HG03039 (cell line): ENCODE measurements around the gene IGF1R.

Source experiments
- ATAC-seq: cut with Tn5 transposase; IDR thresholded peaks from one replicate; pipeline ENCODE4 v1.9.1; 2021; ENCODE audit warnings: mild to moderate bottlenecking, moderate library complexity; ENCODE audit not compliant: unreplicated experiment

IGF1R gene

DNA sequence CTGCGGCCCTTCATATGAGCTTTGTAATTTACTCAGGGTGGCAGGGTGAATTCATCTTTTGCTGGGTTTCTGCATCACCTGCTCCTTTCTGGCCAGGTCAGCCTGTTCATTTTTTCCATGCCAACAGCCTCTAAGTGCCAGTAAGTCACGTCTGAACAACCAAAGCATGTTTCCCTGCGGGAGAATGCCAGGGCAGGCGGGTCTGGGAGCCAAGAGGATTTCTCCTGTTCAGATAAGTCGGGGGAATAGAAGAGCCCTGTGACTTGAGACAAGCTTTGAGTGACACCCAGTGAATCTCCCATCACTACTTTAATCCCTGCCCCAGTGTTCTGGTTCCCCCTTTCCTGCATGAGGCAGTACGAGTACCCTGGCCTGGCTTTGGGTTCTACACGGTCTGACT lies 206.2 kb downstream of the IGF1R start:
- ATAC-seq: no peak

DNA sequence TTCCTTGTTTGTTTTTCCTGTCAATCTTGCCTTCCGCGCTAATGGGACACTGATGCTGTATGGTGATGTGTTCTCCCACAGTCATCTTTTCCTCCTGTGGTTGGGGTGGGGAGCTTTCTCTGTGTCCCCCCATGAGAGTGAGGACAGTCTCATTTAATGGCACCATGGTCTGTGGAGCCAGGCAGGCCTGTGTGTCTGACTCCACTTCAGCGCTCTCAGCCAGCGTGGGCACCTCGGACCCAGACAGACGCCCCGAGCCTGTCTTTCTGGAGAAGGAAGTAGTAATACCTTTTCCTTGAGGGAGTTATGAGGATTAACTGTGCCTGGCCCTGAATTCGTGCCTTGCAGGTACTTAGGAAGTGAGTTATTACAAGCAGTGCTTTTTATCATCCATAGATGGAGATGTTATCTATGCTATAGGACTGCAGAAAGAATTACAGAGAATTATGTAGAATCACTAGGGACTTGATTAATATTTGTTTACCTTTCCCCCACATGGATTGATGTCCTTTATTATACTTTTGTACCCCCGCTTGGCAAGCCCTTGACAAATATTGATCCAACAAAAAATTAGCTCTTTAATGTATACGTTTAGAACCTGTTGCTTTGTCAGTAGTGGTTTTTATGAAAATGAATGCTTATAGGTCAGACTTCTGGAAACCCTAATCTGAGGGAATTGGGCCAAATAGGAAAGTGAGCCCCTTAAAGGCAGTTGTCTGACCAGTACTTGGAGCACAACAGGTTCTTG lies 206.9 kb downstream of the IGF1R start:
- ATAC-seq: no peak

DNA sequence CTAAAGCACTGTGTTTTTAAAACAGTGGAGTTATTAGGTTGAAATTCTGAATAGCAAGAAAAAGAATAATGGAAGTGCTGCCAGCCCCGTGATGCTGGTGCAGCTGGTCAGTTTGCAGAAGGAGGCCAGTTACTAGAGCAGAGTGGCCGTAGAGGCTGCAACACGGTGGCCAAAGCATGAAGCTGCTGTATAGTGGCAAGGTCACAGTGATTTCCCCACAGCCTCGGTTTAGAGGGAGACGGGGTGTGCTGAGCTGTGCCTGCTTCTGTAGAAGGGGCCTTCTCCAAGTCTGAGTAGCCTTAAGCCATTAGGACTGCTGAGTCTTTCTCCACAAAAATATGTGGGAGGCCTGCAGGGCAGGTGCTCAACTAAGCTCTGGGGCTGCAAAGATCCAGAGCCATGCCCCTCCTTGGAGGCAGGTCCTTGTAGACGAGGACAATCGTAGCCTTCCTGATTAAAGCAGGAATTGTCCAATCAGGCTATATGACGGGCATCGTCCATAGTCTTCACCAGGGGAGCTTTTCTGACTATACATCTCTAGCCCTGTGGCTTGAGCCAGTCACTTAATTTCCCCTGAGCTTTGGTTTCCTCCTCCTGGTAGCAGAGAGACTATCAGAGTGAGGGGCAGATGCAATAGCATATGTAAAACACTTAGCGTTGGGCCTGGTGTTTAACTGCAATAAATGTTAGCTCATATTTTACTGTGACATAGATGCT lies 207.6 kb downstream of the IGF1R start:
- ATAC-seq: no peak

DNA sequence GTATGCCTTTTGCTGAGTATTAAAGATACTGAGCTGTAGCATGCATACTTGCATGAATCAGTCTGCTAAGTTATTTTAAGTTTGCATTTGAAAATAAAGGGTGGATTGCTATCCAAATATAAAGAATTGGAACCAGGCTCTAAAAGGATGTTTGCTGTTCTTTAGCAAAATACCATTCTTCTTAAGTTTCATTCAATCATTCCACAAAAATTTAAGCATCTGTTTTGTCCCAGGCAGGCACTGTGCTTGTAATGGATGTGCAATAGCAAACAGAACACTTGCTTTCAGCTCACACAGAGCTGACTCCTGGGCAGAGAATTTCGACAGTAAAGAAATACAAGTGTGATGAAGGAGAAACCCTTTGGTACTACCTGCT lies 208.2 kb downstream of the IGF1R start:
- no peak for ATAC-seq

DNA sequence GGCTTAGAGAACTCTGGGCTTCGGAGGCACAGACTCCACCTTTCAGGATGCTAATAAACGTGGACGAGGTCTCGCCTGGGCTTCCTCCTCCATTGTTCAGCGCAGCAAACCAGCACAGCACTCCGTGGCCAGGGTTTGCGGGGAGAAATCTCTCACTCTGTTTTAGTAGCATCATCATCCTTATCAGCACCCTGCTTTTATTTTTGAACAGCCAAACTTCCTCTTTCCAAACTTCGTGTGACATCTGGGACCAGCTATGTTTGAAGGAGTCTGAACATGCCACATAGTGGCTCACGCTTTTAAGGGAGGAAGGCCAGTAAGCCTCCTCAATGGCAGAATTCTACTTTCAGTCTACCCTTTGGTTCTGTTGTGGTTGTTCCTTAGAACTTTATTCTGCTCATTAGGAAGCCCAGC lies 210.3 kb downstream of the IGF1R start:
- no peak for ATAC-seq

DNA sequence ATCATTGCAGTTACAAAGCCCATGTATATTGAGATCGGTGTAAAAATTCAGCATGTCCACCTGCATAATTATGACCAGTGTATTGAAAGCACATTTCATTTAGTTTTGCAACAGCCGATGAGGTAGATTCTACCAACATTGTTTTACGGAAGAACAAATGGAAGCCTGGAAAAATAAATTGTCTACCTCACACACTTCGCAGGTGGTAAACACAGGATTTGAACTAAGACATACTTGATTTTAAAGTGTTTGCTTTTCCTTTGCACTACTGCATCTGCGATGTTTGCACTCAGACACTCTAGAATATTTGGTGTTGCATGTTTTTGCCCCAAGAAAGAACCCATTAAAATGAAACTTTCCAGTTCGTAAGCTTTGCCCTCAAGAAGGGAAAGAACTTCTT lies 210.8 kb downstream of the IGF1R start:
- no peak for ATAC-seq

DNA sequence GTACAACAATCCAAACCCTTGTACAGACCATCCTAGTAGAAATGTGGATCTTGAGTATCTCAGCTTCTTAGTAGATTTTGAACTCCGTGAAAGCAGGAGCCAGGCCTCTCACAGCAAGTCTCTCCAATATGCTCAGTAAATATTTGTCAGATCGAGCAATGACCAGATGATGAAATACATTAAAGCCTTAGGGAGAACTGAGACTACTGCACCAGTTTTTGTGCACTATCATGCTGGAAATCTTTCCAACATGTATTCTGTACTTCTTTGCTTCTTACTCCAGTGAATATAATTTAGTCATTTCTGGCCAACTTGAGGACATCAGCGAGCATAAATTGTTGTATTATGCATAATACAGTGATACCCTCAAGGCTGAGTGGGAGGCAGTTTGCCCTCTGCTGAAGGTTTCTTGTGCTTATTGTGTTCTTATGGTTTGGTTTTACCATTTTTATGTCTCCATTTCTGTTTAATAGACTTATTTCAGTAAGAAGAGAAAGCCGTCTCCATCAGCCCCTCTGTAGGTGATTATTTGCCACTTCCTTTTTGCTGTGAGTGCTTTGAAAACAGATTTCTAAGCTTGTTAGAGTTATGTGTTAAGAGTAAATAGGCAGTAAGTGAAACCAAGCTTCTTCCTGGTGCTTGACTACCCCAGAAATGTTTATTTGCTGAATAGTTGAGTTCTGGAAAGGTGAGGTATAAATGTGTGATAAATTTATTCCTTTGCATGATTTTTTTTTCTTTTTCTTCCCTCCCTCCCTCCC lies 212.1 kb downstream of the IGF1R start:
- ATAC-seq: no peak

DNA sequence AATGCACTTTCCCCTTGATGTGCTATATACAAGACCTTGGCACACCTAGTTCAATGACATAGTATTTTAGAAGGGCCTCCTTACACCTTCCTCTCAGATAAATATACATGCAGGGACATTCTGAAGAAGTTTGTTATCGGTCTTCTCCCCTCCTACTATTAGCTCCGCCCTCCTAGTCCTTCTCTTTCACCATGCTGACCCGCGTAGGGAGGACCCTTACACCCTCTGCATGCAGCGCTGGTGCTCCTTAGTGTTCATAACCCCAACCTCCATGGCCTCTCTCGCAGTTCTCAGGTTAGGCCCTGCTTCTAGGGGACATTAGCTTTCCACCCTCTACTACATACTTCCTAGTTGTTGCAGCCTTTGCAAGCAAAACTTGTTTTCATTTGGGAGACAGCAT lies 212.8 kb downstream of the IGF1R start:
- no peak for ATAC-seq

DNA sequence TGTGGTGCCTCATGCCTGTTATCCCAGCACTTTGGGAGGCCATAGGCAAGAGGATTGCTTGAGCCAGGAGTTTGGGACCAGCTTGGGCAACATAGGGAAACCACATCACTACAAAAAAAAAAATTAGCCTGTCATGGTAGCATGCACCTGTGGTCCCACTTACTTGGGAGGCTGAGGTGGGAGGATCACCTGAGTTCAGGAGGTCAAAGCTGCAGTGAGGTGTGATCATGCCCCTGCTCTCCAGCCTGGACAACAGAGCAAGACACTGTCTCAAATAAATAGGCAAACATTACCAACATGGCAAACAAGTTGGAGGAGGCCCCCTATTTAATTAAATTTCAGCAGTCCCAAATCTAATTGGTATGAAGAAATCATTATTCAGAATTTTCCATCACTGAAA lies 215.6 kb downstream of the IGF1R start:
- no peak for ATAC-seq

DNA sequence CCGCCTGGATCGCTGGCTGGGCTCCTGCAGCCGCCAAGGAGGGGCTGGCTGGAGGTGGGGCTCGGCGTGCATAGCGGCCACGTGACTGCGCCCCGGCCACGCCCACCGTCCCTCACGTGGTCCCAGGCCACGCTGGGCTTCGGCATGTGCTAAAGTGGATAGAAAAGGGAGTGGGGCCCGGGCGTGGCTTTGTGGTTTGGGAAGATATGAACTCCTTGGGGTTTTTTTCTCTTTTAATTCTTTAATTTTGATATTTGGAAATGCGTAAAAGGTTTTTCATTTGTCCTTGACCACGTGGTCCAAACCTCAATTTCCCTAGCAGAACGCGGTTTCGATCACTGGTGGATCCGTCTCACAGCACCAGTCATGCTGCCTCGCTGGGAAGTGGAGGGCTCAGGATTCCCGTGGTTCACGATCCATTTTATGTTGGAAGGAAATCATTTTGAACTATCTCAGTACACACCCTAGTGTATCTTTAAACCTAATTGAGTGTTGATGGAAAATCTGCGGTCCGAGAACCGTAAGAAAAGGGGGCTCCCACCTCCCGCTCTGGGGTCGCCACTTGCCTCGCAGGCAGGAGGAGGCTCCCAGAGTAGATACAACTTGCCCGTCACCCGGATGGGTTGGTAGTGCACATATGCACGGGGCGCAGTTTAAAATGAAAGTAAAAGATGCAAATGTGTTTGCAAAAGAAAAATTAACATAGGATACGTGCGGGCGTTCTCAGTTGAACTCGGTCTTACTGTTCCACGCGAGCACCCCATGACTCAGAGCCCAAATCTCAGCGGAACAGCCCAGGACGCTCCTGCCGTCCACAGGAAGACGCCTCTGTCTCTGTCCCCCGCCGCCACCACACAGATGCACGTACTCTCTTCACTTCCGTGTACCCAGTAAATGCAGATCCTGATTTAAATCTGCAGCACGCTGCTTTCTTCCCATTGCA lies 217.3 kb downstream of the IGF1R start:
- ATAC-seq: peak; percentile 78

DNA sequence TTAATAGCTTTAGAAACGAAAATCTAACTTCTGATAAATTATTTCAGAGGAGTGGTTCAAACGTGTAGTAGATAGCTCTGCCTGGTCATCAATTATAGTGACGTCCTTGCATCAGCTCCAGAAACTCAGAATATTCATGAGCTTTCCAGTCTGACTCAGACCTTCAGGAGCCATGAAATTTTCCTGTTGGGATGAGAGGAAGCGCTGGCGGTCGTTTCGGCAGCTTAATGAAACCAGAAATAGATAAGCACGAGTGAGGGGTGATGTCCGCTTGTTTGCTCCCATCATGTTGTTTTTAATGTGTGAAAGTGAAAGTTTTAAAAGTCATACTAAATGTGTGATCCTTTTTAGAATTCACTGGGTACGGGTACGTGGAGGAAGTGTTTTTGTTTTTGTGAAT lies 218.2 kb downstream of the IGF1R start:
- no peak for ATAC-seq

DNA sequence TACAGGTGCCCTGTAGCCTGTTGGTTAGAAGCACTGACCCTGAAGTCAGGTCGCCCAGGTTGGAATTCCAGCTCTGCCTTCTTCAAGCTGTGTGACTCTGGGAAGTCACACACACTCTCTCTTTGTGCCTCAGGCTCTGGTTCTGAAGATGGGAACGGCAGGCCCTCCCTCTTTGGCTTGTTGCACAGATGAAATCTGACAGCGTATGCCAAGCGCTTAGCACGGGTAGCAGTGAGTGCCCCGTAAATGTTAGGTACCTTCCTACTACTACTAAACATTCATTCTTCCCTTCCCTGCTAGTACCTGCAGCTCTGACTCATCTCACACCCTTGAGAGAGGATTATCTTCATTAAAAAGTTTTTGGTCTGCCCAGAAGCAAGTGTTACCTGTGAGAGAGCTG lies 220.2 kb downstream of the IGF1R start:
- no peak for ATAC-seq

DNA sequence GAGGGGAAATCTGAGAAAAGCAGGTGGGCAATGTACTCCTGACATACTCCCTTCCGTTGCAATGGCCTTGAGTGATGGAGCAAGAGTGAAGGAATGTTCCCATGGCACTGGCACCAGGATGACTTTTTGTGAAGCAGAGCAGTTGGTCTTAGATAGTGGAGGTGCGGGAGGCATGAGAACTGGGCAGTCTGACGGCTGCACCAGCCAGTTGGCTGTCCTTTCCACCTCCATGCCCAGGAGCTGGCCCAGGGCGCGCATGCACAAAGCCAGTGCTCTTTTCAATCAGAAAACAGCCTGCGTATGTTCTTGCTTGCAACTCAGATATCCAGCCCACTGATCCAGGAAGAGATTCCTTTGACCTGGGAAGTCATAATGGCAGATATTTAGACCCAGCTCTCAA lies 222.4 kb downstream of the IGF1R start:
- ATAC-seq: no peak

DNA sequence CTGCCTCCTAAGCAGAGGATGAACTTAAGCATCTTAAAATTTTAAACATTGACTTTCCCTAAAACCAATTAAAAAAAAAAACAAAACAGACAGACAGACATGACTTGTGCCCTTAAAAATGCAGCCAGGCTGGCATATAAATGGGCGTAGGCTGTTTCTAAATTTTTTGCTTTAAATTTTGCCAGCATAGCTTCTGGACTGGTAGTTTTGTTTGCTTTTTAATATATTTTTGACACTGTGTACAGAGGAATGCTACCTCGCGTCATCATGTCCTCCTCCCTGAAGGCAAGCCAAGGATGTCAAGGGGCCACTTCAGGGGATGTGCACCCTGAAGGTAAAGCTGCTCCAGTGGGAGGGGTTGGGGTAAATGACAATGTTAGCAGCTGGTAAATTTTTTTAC lies 224.4 kb downstream of the IGF1R start:
- ATAC-seq: no peak

DNA sequence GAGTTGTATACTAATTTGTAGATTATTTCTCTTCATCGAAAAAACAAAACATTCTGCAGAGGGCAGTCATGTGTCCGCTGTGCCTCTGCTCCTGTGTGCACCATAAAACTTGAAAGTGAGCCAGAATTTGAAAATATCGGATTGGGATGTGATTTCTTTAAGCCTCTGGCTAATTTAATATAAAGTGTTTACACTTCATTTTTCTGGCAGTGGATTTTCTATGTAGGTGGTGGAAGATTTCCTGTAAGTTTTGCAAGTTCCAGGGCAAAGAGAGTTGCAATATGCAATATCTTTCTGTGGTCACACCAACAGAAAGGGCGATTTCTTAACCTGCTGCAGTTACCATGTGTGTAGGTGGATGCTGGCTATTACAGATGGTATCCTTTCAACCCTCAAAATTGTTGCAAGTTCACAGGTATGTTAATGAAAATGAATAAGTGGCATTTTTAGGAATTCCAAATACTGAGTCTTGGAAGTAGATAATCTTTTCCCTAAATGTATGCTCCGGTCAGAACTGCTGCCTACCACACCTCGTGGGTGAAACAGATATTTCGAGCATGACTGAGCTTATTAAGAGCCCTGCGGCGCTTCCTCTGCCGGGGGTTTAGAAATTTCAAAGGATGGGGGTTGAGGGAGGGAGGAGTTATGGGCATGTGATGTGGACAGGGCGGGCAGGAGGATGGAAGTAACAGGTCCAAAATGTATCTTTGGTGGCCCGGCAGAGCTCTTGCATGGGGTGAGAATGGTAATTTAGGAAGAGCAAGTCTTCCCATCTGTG lies 225.3 kb downstream of the IGF1R start:
- no peak for ATAC-seq

DNA sequence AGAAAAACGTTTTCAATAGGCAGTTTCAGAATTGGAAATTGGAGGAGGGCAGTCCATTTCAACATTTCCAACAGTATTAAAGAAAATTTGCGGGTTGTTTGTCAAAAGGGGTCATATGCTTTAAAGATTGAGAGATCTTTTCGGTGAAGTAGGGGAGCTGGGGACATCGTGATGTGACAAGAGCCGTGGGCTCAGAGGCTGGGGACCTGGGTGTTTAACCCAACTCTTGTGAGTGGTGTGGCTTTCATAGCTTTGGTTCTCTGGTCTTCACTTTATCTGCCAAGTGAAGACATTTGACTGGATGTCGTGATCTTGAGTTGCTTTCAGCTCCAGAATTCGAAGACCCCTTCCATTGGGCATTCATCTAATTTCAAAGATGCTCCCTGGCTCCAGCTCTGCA lies 226.0 kb downstream of the IGF1R start:
- no peak for ATAC-seq

DNA sequence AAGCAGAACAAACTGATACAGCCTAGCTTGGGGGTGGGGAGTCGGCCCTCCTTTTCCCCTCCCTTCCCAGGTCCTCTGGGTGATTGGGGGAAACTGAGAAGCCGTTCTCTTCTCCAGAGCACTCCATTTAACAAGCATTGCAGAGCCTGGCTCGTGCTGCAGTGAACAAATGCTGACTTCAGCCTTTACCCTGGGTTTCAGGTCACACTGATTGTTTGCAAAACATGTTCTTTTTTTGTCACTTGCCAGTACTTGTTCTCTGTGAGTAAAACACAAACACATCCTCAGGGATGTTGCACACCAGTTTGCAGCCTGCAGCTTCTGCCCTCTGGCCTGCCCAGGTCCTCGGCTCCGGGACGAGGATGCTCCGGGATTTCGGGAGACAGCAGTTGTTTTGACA lies 226.4 kb downstream of the IGF1R start:
- ATAC-seq: no peak

DNA sequence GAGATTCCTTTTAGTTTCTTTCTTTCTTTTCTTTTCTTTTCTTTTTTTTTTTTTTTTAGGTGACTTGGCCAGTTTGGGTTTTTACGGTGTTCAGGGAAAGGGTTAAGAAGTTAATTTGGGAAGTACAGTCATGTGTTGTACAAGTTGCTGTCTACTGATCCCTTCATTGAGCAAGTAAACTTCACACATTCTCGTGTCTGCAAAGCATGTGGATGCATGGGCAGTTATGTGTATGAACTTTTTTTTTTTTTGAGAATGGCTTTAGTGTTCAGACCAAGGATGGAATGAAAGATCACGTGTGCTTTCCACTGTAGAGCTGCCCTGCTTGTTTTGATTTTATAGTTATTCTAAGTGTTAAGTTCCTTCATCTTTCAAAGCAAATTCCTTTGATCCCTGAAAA lies 227.0 kb downstream of the IGF1R start:
- no peak for ATAC-seq

DNA sequence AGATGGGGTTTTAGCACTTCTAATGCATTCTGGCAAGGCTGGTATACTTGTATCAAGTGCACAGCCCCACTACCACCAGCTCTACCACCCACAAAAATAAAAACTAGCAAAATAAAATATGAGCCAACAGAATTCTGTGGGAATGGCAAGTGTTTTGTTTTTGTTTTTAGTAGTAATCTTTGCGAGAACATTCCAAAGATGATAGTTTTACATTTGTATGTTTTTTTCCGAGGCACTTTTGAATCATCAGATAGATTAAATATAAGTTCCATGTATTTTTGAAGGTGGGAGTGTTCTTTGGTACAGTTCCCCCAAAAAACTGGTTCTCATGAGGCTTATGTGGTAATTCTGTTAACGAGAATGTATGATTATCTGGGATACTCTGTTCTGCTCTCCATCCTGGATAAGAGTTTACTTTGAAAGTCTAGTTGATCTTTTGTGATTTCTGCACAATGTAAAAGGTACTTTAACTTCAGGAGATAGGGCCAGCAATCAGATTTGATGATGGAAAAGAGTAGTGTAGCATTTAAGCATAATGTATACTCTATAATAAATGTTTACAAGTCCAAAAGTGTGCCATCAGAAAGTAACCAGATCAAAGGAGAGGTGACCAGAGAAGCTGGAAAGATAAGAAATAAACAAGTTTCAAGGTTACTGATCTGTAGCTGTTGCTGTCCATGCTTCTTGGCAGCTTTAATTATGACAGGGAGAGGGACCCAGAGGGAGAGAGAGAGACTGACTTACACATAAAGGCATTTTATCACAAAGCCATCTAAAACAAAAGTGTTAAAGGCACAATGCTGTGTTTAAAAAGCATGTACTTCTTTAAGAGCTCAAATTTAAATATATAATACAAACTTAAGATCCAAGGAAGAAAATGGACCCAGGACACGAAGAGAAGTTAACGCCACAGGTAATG lies 228.4 kb downstream of the IGF1R start:
- ATAC-seq: no peak
